ENCODE measurements around the gene EEFSEC.

DNA sequence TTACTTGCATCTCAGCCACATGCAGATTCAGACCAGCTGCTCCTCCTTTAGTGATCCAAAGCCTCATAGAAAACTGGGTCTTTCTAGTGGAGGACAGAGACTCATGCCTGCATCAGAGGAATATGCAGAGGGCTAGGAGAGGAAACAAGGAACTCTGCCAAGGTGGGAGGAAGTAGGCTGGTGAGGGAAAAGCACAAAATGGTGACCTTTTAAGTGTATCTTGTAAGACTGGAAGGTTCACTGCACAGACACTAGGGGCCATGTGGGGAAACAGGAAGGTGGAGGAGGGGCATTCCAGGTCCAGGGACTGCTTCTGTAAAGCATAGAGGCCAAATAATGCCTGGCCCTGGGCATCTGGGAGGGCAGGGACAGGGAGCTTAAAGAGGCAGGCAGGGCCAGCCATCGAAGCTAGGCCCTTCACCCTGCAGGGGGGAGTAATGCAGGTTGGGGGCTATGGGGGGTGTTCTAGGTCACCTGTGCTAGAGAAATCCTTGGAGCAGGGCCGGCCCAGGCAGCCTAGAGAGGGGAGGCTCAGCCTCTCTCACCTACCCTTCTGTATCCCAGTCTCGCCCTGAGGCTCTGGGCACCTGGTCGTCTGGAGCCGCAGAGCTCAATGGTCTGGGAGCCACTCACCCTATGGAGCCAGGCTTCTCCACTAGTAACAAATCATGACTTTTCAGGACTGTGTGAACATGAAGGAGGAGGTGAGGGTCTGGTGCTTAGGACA is 195.7 kb downstream of the EEFSEC start:
- TF ChIP-seq, protein P1, sequence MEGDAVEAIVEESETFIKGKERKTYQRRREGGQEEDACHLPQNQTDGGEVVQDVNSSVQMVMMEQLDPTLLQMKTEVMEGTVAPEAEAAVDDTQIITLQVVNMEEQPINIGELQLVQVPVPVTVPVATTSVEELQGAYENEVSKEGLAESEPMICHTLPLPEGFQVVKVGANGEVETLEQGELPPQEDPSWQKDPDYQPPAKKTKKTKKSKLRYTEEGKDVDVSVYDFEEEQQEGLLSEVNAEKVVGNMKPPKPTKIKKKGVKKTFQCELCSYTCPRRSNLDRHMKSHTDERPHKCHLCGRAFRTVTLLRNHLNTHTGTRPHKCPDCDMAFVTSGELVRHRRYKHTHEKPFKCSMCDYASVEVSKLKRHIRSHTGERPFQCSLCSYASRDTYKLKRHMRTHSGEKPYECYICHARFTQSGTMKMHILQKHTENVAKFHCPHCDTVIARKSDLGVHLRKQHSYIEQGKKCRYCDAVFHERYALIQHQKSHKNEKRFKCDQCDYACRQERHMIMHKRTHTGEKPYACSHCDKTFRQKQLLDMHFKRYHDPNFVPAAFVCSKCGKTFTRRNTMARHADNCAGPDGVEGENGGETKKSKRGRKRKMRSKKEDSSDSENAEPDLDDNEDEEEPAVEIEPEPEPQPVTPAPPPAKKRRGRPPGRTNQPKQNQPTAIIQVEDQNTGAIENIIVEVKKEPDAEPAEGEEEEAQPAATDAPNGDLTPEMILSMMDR (IDR thresholded peaks at IDR 0.05) = no peak
- no peak for TF ChIP-seq POLR2AphosphoS5 (IDR thresholded peaks at IDR 0.05; ENCODE audit: low read depth, low read length)
- TF ChIP-seq, protein P2, sequence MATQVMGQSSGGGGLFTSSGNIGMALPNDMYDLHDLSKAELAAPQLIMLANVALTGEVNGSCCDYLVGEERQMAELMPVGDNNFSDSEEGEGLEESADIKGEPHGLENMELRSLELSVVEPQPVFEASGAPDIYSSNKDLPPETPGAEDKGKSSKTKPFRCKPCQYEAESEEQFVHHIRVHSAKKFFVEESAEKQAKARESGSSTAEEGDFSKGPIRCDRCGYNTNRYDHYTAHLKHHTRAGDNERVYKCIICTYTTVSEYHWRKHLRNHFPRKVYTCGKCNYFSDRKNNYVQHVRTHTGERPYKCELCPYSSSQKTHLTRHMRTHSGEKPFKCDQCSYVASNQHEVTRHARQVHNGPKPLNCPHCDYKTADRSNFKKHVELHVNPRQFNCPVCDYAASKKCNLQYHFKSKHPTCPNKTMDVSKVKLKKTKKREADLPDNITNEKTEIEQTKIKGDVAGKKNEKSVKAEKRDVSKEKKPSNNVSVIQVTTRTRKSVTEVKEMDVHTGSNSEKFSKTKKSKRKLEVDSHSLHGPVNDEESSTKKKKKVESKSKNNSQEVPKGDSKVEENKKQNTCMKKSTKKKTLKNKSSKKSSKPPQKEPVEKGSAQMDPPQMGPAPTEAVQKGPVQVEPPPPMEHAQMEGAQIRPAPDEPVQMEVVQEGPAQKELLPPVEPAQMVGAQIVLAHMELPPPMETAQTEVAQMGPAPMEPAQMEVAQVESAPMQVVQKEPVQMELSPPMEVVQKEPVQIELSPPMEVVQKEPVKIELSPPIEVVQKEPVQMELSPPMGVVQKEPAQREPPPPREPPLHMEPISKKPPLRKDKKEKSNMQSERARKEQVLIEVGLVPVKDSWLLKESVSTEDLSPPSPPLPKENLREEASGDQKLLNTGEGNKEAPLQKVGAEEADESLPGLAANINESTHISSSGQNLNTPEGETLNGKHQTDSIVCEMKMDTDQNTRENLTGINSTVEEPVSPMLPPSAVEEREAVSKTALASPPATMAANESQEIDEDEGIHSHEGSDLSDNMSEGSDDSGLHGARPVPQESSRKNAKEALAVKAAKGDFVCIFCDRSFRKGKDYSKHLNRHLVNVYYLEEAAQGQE (IDR thresholded peaks at IDR 0.05; ENCODE audit: insufficient read depth in 1 of 2, low read depth in 2 of 2, low read length in 1 of 2) = no peak

Data from Panc1 (cell line).